Trophoblast cell (in vitro differentiated cells and primary cell): ENCODE measurements around the gene KCNH2.

ENCODE experiments used
- DNase-seq, 2 donors: peaks; one replicate each; pipeline ENCODE4 v3.0.0-alpha.2; 2016
- H2AFZ ChIP-seq: 2 replicates; pipeline ENCODE4 v1.6.1; 2013; ENCODE audit warnings: low read length, moderate library complexity, mild to moderate bottlenecking; ENCODE audit not compliant: insufficient read depth, poor library complexity
- H2AK5ac ChIP-seq: 2 replicates; pipeline ENCODE4 v1.6.1; 2013; ENCODE audit warnings: mild to moderate bottlenecking, low read length
- H2BK120ac ChIP-seq: 2 replicates; pipeline ENCODE4 v1.6.1; 2013; ENCODE audit warnings: low read length, mild to moderate bottlenecking, moderate library complexity; ENCODE audit not compliant: insufficient read depth, poor library complexity
- H2BK12ac ChIP-seq: 2 replicates; pipeline ENCODE4 v1.6.1; 2013; ENCODE audit warnings: mild to moderate bottlenecking, low read length, moderate library complexity
- H2BK5ac ChIP-seq: 2 replicates; pipeline ENCODE4 v1.6.1; 2013; ENCODE audit warnings: low read length, low read depth, moderate library complexity, mild to moderate bottlenecking; ENCODE audit not compliant: poor library complexity
- H3K14ac ChIP-seq: 2 replicates; pipeline ENCODE4 v1.6.1; 2013; ENCODE audit warnings: mild to moderate bottlenecking, low read length
- H3K18ac ChIP-seq: 2 replicates; pipeline ENCODE4 v1.6.1; 2013; ENCODE audit warnings: mild to moderate bottlenecking, low read length
- H3K23ac ChIP-seq: 2 replicates; pipeline ENCODE4 v1.6.1; 2013; ENCODE audit warnings: low read length
- H3K27ac ChIP-seq: 2 replicates; pipeline ENCODE4 v1.5.1; 2013; ENCODE audit warnings: low read depth, mild to moderate bottlenecking, inconsistent platforms, low read length, moderate library complexity
- H3K27me3 ChIP-seq: 2 replicates; pipeline ENCODE4 v1.6.1; 2013; ENCODE audit warnings: inconsistent platforms, mild to moderate bottlenecking, low read length, moderate library complexity; ENCODE audit not compliant: insufficient read depth
- H3K36me3 ChIP-seq, 2 experiments: 1 replicate in 1 of 2; 2 replicates in 1 of 2; pipeline ENCODE4 v1.6.1; 2013; ENCODE audit warnings: low read length in 2 of 2, mild to moderate bottlenecking in 2 of 2, moderate library complexity in 1 of 2; ENCODE audit not compliant: insufficient read depth in 2 of 2, control insufficient read depth in 1 of 2
- H3K4ac ChIP-seq: 2 replicates; pipeline ENCODE4 v1.6.1; 2013; ENCODE audit warnings: low read depth, mild to moderate bottlenecking, low read length, moderate library complexity
- H3K4me1 ChIP-seq, 2 experiments: 1 replicate in 1 of 2; 2 replicates in 1 of 2; pipeline ENCODE4 v1.6.1; 2013; ENCODE audit warnings: low read length in 2 of 2, mild to moderate bottlenecking in 2 of 2, moderate library complexity in 1 of 2; ENCODE audit not compliant: insufficient read depth in 2 of 2, control insufficient read depth in 1 of 2
- H3K4me2 ChIP-seq: 2 replicates; pipeline ENCODE4 v1.6.1; 2013; ENCODE audit warnings: inconsistent platforms, mild to moderate bottlenecking, low read length, moderate library complexity
- H3K4me3 ChIP-seq: 2 replicates; pipeline ENCODE4 v1.5.1; 2013; ENCODE audit warnings: mild to moderate bottlenecking, low read depth, low read length, inconsistent platforms
- H3K79me1 ChIP-seq: one replicate; pipeline ENCODE4 v1.6.1; 2013; ENCODE audit warnings: low read length
- H3K79me2 ChIP-seq: 2 replicates; pipeline ENCODE4 v1.6.1; 2013; ENCODE audit warnings: low read length, mild to moderate bottlenecking; ENCODE audit not compliant: control insufficient read depth, insufficient read depth, poor library complexity
- H3K9ac ChIP-seq: 2 replicates; pipeline ENCODE4 v1.6.1; 2013; ENCODE audit warnings: mild to moderate bottlenecking, low read length
- H3K9me3 ChIP-seq: 2 replicates; pipeline ENCODE4 v1.6.1; 2013; ENCODE audit warnings: low read depth, mild to moderate bottlenecking, control low read depth, inconsistent platforms, low read length; ENCODE audit not compliant: insufficient read depth
- H4K12ac ChIP-seq: 2 replicates; pipeline ENCODE4 v1.6.1; 2013; ENCODE audit warnings: low read depth, mild to moderate bottlenecking, low read length, moderate library complexity
- H4K8ac ChIP-seq: 2 replicates; pipeline ENCODE4 v1.6.1; 2013; ENCODE audit warnings: low read depth, mild to moderate bottlenecking, low read length, moderate library complexity
- H4K91ac ChIP-seq: one replicate; pipeline ENCODE4 v1.6.1; 2013; ENCODE audit warnings: low read depth, mild to moderate bottlenecking, low read length, moderate library complexity
- WGBS: extraction: QIAGEN DNeasy Blood & Tissue Kit; methylation state at CpG from one replicate; pipeline ENCODE4 v1.1.7; 2013; ENCODE audit warnings: missing lambda C conversion rate; ENCODE audit not compliant: insufficient read length, insufficient coverage; ENCODE audit errors: extremely low coverage; 5-methylcytosine and 5-hydroxymethylcytosine counted together

The KCNH2 gene

GRCh38 chr7:151013733-151014497 is 35.8 kb upstream of the KCNH2 start:
- no peak overlapping the region for H2BK12ac ChIP-seq
- no CpG with 5 or more reads among the region's 55 CpGs for WGBS
- DNase-seq = peak; percentile 87 to 94
- no peak overlapping the region for H3K23ac ChIP-seq
- H3K4ac ChIP-seq = no peak overlapping the region
- peaks cover 27 to 33% of the 10 kb centered on the region in 2 experiments for H3K4me1 ChIP-seq
- peak overlapping the region; percentile 59 for H3K4me3 ChIP-seq
- H2BK5ac ChIP-seq = no peak overlapping the region
- H3K27me3 ChIP-seq = peaks cover 7% of the 10 kb centered on the region
- H3K4me2 ChIP-seq = peak overlapping the region; percentile 52
- H3K36me3 ChIP-seq = no peaks in the 10 kb centered on the region
- peaks cover 10% of the 10 kb centered on the region for H3K79me1 ChIP-seq
- H3K9ac ChIP-seq = no peak overlapping the region
- peak overlapping the region; percentile 27 for H3K18ac ChIP-seq
- no peaks in the 10 kb centered on the region for H3K79me2 ChIP-seq
- H2AK5ac ChIP-seq = no peak overlapping the region
- no peak overlapping the region for H3K14ac ChIP-seq
- H3K9me3 ChIP-seq = peaks cover 4% of the 10 kb centered on the region
- no peak overlapping the region for H2BK120ac ChIP-seq
- H2AFZ ChIP-seq = peak overlapping the region; percentile 0
- H3K27ac ChIP-seq = no peak overlapping the region
- peak overlapping the region; percentile 10 for H4K91ac ChIP-seq
- peak overlapping the region; percentile 39 for H4K8ac ChIP-seq
- peak overlapping the region; percentile 9 for H4K12ac ChIP-seq

DNA sequence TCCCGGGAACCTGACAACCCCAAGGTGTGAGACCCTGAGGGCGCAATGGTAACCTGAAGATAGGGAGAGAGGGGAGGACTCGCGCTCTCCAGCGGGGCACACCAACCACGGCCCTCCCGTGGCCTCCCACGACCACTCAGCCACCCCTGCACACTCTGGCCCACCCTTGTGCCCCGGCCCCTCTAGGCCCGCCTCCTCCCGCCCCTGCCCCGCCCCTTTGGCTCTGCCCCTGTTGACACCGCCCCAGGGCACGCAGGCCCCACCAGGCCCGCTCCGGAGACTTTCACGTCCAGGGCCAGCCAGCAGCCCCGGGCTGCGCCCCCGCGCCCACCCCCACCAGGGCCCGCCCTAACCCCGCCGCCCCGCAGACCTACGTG is 35.2 kb upstream of the KCNH2 start:
- H3K18ac ChIP-seq = no peak overlapping the region
- H3K4me1 ChIP-seq = peaks cover 24 to 33% of the 10 kb centered on the region in 2 experiments
- H2AFZ ChIP-seq = peak overlapping the region; percentile 10
- DNase-seq = no peak
- peak overlapping the region; percentile 37 for H3K4me3 ChIP-seq
- no peak overlapping the region for H3K27ac ChIP-seq
- no peak overlapping the region for H4K91ac ChIP-seq
- no peak overlapping the region for H2BK5ac ChIP-seq
- H3K4me2 ChIP-seq = peak overlapping the region; percentile 28
- no peak overlapping the region for H3K9ac ChIP-seq
- H3K27me3 ChIP-seq = peaks cover 1% of the 10 kb centered on the region
- no peak overlapping the region for H2AK5ac ChIP-seq
- no peaks in the 10 kb centered on the region for H3K79me2 ChIP-seq
- H2BK120ac ChIP-seq = no peak overlapping the region
- H3K23ac ChIP-seq = no peak overlapping the region
- no peaks in the 10 kb centered on the region for H3K36me3 ChIP-seq
- H3K4ac ChIP-seq = no peak overlapping the region
- peaks cover 10% of the 10 kb centered on the region for H3K79me1 ChIP-seq
- WGBS = no CpG with 5 or more reads among the region's 26 CpGs
- H4K8ac ChIP-seq = no peak overlapping the region
- H3K14ac ChIP-seq = no peak overlapping the region
- H4K12ac ChIP-seq = no peak overlapping the region
- H2BK12ac ChIP-seq = no peak overlapping the region
- peaks cover 4% of the 10 kb centered on the region for H3K9me3 ChIP-seq

- Histone ChIP-seq H3K9me3 (peaks cover 4% of the 10 kb centered on the region), H3K27ac (no peak overlapping the region), H3K14ac (no peak overlapping the region), H3K23ac (no peak overlapping the region), H3K4me2 (peak overlapping the region; percentile 28), H2BK12ac (peak overlapping the region; percentile 16), H2BK120ac (no peak overlapping the region), H3K18ac (no peak overlapping the region), H4K12ac (no peak overlapping the region), H3K9ac (no peak overlapping the region), H2BK5ac (no peak overlapping the region), H3K79me1 (peaks cover 10% of the 10 kb centered on the region), H2AK5ac (no peak overlapping the region), H3K36me3 (no peaks in the 10 kb centered on the region), H4K8ac (no peak overlapping the region), H4K91ac (no peak overlapping the region), H3K27me3 (no peaks in the 10 kb centered on the region), H3K4me1 (peaks cover 23 to 32% of the 10 kb centered on the region in 2 experiments), H3K4me3 (peak overlapping the region; percentile 37), H2AFZ (peak overlapping the region; percentile 10), H3K4ac (no peak overlapping the region), H3K79me2 (no peaks in the 10 kb centered on the region)
- DNase-seq = peak; percentile 65 to 79
- no CpG with 5 or more reads among the region's 23 CpGs for WGBS
These were observed 34.8 kb upstream of the KCNH2 start for GRCh38 chr7:151012911-151013347.

- Histone ChIP-seq H3K14ac (no peak overlapping the region), H4K91ac (no peak overlapping the region), H3K79me1 (peaks cover 12% of the 10 kb centered on the region), H2BK120ac (no peak overlapping the region), H2AFZ (no peak overlapping the region), H2BK5ac (no peak overlapping the region), H2AK5ac (no peak overlapping the region), H3K79me2 (no peaks in the 10 kb centered on the region), H3K27me3 (no peaks in the 10 kb centered on the region), H3K4me1 (peaks cover 29 to 37% of the 10 kb centered on the region in 2 experiments), H3K4me2 (no peak overlapping the region), H4K12ac (no peak overlapping the region), H3K9ac (no peak overlapping the region), H3K9me3 (peaks cover 4% of the 10 kb centered on the region), H3K18ac (no peak overlapping the region), H3K4ac (no peak overlapping the region), H3K23ac (no peak overlapping the region), H4K8ac (no peak overlapping the region), H3K27ac (no peak overlapping the region), H2BK12ac (no peak overlapping the region), H3K36me3 (no peaks in the 10 kb centered on the region), H3K4me3 (no peak overlapping the region)
- DNase-seq = no peak
- no CpG with 5 or more reads among the region's 6 CpGs for WGBS
These were observed 34.0 kb upstream of the KCNH2 start for GRCh38 chr7:151012031-151012692.
